DMS114 treated with DMSO at 0.1 percent for 48 hours (cell line): ENCODE measurements around the gene AASDHPPT.

ENCODE experiments used
- DNase-seq: peaks from one replicate; lab custom pipeline; 2025; ENCODE audit not compliant: unreplicated experiment; lab: John Stamatoyannopoulos, UW

The AASDHPPT gene

DNA sequence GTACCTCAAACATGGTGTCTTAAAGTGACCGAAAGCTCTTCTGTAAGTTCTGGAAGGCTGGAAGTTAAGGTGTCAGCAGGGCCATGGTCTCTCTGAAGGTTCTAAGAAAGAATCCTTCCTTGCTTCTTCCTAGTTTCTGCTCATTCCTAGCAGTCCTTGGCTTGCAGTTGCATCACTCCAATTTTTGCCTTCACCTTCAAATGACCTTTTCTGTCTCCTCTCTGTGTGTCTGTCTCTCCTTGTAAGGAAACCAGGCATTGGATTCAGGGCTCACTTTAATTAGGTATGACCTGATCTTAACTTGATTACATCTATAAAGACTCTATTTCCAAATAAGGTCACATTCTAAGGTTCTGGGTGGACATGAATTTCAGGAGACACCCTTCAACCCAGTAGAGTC is 8.7 kb downstream of the AASDHPPT start:
- no peak for DNase-seq

- no peak for DNase-seq
Observed at GRCh38 chr11:106086850-106087249, 9.4 kb downstream of the AASDHPPT start.

- DNase-seq = peak; percentile 19
Observed at GRCh38 chr11:106087815-106088435, 10.5 kb downstream of the AASDHPPT start.

DNA sequence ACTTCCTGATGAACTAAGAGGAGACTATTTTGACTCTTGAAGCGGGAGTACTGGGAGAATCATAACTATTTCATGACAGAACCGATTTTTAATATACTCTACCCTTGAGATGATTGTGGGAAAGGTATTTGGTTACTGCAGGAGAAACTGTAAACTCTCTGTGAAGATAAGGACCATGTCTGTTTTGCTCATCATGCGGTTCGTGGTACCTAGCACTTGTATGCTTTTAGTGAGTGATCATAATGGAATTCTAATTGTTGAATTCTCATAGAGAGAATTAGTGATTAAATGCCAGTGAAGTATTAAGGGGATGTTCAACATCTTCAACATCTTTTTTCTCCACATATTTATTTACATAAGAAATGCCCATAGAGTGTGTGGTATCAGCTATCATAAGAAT is 11.4 kb downstream of the AASDHPPT start:
- no peak for DNase-seq

DNA sequence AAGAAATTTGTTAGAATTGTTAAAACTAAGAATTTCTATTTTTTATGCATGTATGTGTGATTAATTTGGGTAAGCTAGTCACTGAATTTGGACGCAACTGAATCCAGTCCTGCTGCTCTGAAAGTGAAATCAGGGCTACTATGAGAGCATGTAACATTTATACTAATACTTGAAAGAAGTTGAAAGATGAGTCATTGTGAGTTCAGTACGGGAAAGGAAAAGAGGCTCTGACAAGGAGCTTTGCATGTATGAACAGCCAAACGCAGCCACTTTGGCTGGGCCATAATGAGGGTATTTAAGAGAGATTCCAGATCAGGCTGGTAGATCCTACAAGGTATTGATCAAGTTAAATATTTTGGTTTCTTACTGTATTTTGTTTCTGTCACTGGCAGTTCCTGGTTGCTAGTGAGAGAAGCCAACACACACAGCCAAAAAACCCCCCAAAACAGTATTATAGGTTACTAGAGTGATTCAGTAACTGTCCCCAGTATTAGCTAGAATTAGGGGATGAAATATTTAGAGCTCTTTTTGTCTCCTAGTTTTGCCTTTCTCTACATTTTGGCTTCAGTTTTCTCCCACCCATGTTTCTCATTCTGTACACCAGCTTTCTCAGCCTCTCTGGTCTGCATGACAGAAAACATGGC is 14.1 kb downstream of the AASDHPPT start:
- DNase-seq = no peak

- DNase-seq = no peak
Observed at GRCh38 chr11:106092446-106092845, 15.0 kb downstream of the AASDHPPT start.

- no peak for DNase-seq
Observed at GRCh38 chr11:106098893-106099553, 21.6 kb downstream of the AASDHPPT start.

- DNase-seq = no peak
Observed at GRCh38 chr11:106101370-106101769, 23.9 kb downstream of the AASDHPPT start.

- no peak for DNase-seq
Observed at GRCh38 chr11:106101819-106102218, 24.4 kb downstream of the AASDHPPT start.

GRCh38 chr11:106105986-106106385 is 28.5 kb downstream of the AASDHPPT start:
- no peak for DNase-seq

DNA sequence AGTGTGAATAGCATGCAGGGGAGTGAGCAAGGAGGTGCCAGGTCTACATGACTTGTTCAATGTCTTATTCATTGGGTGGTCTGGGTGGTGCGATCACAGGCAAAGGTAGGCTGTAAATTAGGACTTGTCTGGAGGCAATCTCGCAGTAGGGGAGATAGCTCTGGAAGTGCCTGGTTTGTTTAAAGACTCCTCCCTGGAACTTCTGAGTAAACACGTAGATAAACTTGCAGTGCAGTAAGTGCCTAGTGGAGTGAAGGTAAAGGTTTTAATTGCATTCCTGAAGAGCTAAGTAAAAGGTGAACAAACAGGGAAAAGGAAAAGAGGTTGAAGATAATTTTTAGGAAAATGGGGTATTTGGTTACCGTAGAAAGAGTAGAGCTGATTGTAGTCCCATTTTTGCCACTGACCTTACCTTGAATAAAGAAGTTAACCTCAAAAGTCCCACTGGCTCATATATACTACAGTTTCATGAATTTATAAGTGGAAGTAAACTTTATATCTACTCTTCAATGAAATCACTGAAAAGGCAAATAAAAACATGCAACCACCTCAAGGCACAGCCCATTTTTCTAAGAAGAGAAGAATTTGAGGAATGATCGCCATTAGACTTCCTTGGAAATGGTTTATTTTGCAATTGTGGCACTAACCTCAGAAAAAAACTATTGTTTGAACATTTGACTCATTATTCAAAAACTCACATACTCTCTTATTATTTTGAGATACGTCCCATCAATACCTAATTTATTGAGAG is 44.3 kb downstream of the AASDHPPT start:
- no peak for DNase-seq

DNA sequence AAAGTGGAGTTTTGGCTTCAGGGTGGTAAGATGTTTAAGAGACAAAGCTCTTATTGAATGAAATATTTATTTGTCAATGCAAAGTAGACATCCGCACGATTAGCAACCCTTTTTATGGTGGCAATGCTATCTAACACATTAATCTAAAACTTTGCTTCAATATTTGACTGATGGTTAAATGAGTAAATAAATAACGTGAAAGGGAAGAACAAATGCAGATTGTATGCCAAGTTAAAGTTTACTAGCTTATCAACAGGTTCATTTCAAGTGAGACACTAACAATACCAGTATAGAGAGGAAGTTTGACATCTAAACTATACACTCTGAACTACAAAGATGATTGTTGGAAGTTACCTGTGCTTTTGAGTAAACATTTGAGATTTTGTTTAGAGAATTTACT is 50.1 kb downstream of the AASDHPPT start:
- DNase-seq = no peak

DNA sequence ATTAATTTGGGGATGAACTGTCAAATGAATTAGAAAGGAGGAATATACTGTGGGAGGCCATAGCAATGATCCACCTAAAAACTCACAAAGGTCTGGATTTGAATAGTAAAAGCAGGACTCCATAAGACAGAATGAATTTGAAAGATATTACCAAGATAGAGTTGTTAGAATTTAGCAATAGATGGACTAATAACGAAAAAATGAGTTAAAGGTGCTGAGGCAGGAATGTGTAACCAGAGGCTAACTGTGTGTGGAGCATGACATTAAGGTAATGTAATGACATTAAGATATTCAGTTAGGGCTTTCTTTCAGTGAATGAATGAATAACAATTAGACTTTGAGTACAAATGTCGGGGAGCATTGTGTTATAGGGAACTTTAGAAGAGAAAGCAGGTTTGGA is 51.3 kb downstream of the AASDHPPT start:
- DNase-seq = no peak

- no peak for DNase-seq
Observed at GRCh38 chr11:106131998-106132397, 54.5 kb downstream of the AASDHPPT start.

DNA sequence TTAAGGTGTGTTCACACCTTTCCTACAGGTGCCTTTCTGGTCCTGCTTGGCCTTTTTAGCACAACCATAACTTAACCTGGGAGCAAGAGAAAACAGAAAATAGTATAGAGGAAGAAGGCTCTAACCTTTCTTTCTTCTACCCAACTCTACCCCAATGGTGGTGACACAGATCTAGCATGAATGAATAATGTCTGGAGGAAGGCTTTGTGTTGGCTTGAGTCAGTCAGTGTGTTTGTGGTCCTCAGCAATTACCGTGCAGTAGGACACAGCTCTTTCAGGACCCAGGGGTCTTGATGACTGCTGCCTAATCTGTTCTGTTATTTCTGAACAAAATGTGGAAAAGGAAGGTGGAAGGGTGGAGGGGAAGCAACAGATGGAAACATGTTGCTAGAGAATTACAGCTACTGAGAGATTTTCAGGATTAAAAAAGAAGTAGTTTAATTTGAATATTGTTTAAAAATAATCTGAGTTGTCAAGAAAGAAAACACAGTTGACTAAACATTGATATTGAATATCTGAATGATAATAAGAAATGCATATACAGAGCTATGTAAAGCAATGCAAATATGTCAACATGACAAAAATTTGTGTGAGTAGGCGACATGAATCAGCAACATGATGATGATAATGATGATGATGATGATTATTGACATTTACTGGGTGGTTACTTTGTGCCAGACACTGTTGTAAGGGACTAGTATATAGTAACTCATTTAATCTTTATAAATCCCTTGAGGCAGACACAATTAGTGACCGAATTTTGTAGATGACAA is 55.3 kb downstream of the AASDHPPT start:
- DNase-seq = no peak

GRCh38 chr11:106133529-106133928 is 56.1 kb downstream of the AASDHPPT start:
- DNase-seq = no peak

GRCh38 chr11:106137061-106137460 is 59.6 kb downstream of the AASDHPPT start:
- no peak for DNase-seq

DNA sequence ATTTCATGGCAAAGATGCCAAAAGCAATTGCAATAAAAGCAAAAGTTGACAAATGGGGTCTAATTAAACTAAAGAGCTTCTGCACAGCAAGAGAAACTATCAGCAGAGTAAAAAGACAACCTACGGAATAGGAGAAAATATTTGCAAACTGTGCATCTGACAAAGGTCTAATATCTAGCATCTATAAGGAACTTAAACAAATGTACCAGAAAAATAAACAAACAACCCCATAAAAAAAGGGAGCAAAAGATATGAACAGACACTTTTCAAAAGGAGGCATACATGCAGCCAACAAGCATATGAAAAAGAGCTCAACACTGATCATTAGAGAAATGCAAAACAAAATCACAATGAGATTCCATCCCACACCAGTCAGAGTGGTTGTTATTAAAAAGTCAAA is 60.3 kb downstream of the AASDHPPT start:
- no peak for DNase-seq
